Ascending aorta (tissue), 2 donors: ENCODE data around the gene HTR3A. TPM values are rescaled to one million over a fixed set of nuclear protein-coding genes. Genes with fewer than 3 reads are reported as not detected.

Source experiments
- DNase-seq, 2 donors: peaks; one replicate each; pipeline ENCODE4 v3.0.0-alpha.2; 2019; ENCODE audit warnings: low spot score in 2 of 2
- H3K27ac ChIP-seq, 2 donors: fragments of 200-600 bp; sonication (generic); one replicate each; pipeline ENCODE4 v1.5.1; 2016 to 2017; ENCODE audit warnings: mild to moderate bottlenecking in 1 of 2
- H3K27me3 ChIP-seq: fragments of 200-600 bp; sonication (generic); one replicate; pipeline ENCODE4 v1.5.1; 2017
- H3K36me3 ChIP-seq, 2 donors: fragments of 200-600 bp; sonication (generic); one replicate each; pipeline ENCODE4 v1.5.1; 2016
- H3K4me1 ChIP-seq, 2 donors: fragments of 200-600 bp; sonication (generic); one replicate each; pipeline ENCODE4 v1.5.1; 2016 to 2017; ENCODE audit warnings: mild to moderate bottlenecking in 1 of 2
- H3K4me3 ChIP-seq, 2 donors: fragments of 200-600 bp; sonication (generic); one replicate each; pipeline ENCODE4 v1.5.1; 2016 to 2017; ENCODE audit warnings: mild to moderate bottlenecking in 1 of 2
- H3K9me3 ChIP-seq, 2 donors: fragments of 200-600 bp; sonication (generic); one replicate each; pipeline ENCODE4 v1.5.1; 2016
- intact Hi-C: fragments of 100-400 bp; cut with DNase I; formaldehyde crosslinking; loops from one replicate; pipeline ENCODE4 v1.15.1; 2023
- total RNA-seq: library from RNA; depleted of rRNA; stranded (reverse); fragments of >200 nt; gene quantifications from one replicate; pipeline ENCODE4 v1.1.0, GENCODE V29; 2016
- TF ChIP-seq, protein P1 (sequence below), 3 experiments: fragments of 200-600 bp in 2 of 3; fragments of 450-650 bp in 1 of 3; sonication (generic) in 2 of 3; IDR thresholded peaks; one replicate each; pipeline ENCODE4 v1.5.1; 2016 to 2019; ENCODE audit warnings: antibody characterized with exemption in 3 of 3, mild to moderate bottlenecking in 1 of 3, moderate library complexity in 1 of 3

The HTR3A gene
- total RNA-seq, 1 donor from 2014 or later = not detected

GRCh38 chr11:114031967-114032320 lies 57.0 kb downstream of the HTR3A start:
- Histone ChIP-seq H3K27me3 (no peaks in the 10 kb centered on the region), H3K9me3 (no peaks in the 10 kb centered on the region), H3K4me3 (no peak overlapping the region), H3K27ac (no peak overlapping the region), H3K36me3 (no peaks in the 10 kb centered on the region), H3K4me1 (peaks cover 0 to 12% of the 10 kb centered on the region in 2 donors)
- intact Hi-C loops = no loop called here
- no peak for DNase-seq
- TF ChIP-seq, protein P1, sequence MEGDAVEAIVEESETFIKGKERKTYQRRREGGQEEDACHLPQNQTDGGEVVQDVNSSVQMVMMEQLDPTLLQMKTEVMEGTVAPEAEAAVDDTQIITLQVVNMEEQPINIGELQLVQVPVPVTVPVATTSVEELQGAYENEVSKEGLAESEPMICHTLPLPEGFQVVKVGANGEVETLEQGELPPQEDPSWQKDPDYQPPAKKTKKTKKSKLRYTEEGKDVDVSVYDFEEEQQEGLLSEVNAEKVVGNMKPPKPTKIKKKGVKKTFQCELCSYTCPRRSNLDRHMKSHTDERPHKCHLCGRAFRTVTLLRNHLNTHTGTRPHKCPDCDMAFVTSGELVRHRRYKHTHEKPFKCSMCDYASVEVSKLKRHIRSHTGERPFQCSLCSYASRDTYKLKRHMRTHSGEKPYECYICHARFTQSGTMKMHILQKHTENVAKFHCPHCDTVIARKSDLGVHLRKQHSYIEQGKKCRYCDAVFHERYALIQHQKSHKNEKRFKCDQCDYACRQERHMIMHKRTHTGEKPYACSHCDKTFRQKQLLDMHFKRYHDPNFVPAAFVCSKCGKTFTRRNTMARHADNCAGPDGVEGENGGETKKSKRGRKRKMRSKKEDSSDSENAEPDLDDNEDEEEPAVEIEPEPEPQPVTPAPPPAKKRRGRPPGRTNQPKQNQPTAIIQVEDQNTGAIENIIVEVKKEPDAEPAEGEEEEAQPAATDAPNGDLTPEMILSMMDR (IDR thresholded peaks at IDR 0.05) = no peak

- no peak overlapping the region for H3K27ac ChIP-seq
- no peaks in the 10 kb centered on the region for H3K36me3 ChIP-seq
- H3K4me1 ChIP-seq = peaks cover 0 to 14% of the 10 kb centered on the region in 2 donors
- no peak for DNase-seq
- no peaks in the 10 kb centered on the region for H3K9me3 ChIP-seq
- H3K4me3 ChIP-seq = no peak overlapping the region
- intact Hi-C loops = no loop called here
- TF ChIP-seq, protein P1 (IDR thresholded peaks at IDR 0.05) = no peak
- no peaks in the 10 kb centered on the region for H3K27me3 ChIP-seq
Observed at GRCh38 chr11:114033066-114033465, 58.2 kb downstream of the HTR3A start.

- no peak overlapping the region for H3K4me3 ChIP-seq
- no peaks in the 10 kb centered on the region for H3K27me3 ChIP-seq
- intact Hi-C loops = no loop called here
- no peaks in the 10 kb centered on the region for H3K9me3 ChIP-seq
- DNase-seq = no peak
- H3K27ac ChIP-seq = no peak overlapping the region
- TF ChIP-seq, protein P1 (IDR thresholded peaks at IDR 0.05) = no peak
- H3K36me3 ChIP-seq = no peaks in the 10 kb centered on the region
- peaks cover 0 to 14% of the 10 kb centered on the region in 2 donors for H3K4me1 ChIP-seq
Observed at GRCh38 chr11:114033572-114033971, 58.7 kb downstream of the HTR3A start.

DNA sequence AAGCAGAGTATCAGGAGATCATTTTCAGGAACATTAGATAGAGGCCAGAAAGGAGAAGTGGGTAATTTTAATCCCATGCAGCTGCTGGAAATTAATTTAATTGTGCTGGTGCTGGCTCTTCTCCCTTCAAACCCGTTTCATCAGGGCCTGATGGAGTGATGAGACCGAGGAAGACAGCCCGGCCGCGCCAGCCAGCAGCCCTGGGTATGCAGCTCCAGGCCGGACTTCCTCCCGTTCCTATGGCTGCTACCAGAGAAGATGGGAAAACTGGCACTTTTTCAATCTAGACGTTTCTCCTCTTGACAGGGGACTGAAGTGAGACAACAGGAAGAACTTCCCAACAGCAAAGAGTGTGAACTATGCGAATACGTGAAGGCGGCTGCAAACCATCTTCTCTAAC lies 60.0 kb downstream of the HTR3A start:
- Histone ChIP-seq H3K4me3 (no peak overlapping the region), H3K9me3 (no peaks in the 10 kb centered on the region), H3K4me1 (peaks cover 0 to 15% of the 10 kb centered on the region in 2 donors), H3K27ac (no peak overlapping the region), H3K27me3 (no peaks in the 10 kb centered on the region), H3K36me3 (no peaks in the 10 kb centered on the region)
- TF ChIP-seq, protein P1 (IDR thresholded peaks at IDR 0.05) = no peak
- no peak for DNase-seq
- intact Hi-C loops = loop anchor here (5.0 kb wide), 1 partner anchor 162 kb away; no protein-coding TSS in a partner anchor

GRCh38 chr11:114036147-114036811 lies 61.4 kb downstream of the HTR3A start:
- H3K4me3 ChIP-seq = peak overlapping the region; percentile 57 to 59
- intact Hi-C loops = loop anchor here (1.0 to 5.0 kb wide), 4 partner anchors 22 to 225 kb away; no protein-coding TSS in a partner anchor
- peak overlapping the region; percentile 77 to 87 for H3K27ac ChIP-seq
- TF ChIP-seq, protein P1 (IDR thresholded peaks at IDR 0.05) = peak; percentile 88 to 91 (median 90)
- H3K9me3 ChIP-seq = no peaks in the 10 kb centered on the region
- H3K27me3 ChIP-seq = no peaks in the 10 kb centered on the region
- peaks cover 0 to 26% of the 10 kb centered on the region in 2 donors for H3K4me1 ChIP-seq
- no peaks in the 10 kb centered on the region for H3K36me3 ChIP-seq
- peak; percentile 27 to 88 for DNase-seq
